GM18519 (cell line): ENCODE results near the gene SMARCC2.
"Not testable (repeated sequence)": the region's sequence is repeated elsewhere in the genome, so short reads cannot be mapped to it uniquely, and the experiment has no call there.

Source experiments
- ATAC-seq: cut with Tn5 transposase; IDR thresholded peaks from one replicate; pipeline ENCODE4 v1.9.1; 2021; ENCODE audit warnings: mild to moderate bottlenecking, moderate library complexity; ENCODE audit not compliant: unreplicated experiment, low FRiP score

Gene SMARCC2

DNA sequence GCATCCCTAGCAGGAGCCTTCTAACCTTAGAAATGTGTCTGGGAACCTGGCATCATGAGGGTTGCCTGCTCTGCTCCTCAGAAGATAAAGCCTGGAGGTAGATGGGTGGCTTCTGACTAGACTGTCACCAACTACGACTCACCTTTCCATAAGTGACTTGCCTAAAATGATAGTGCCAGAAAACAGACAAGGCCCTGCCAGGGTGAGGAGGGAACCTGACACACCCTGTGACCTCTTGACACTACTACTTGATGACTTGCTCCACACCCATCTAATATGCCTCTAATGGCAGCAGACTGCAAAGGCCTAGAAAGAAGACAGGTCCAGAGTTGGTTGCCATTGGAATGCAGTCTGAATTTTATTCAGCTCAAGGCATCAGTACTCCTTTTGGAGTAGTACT, 23.1 kb upstream of the SMARCC2 start:
- ATAC-seq: no peak

DNA sequence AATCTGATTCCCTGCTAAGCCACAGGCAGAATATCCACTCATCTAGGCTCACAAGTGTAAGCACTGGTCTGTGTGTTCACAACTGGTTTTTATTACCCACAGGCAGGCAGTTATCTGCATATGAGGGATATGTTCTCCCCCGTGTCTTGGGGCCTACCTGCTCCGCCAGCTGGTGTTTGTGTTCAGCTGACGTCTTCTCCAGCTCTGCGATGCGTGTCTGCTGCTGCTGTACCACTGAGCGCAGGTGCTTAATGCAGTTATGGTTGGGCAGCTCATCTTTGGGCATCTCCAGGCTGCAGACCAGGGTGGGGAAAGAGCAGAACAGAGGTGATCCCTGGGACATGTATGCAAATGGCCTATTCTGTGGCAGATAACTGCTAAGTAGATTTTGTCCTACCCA, 18.7 kb upstream of the SMARCC2 start:
- no peak for ATAC-seq

DNA sequence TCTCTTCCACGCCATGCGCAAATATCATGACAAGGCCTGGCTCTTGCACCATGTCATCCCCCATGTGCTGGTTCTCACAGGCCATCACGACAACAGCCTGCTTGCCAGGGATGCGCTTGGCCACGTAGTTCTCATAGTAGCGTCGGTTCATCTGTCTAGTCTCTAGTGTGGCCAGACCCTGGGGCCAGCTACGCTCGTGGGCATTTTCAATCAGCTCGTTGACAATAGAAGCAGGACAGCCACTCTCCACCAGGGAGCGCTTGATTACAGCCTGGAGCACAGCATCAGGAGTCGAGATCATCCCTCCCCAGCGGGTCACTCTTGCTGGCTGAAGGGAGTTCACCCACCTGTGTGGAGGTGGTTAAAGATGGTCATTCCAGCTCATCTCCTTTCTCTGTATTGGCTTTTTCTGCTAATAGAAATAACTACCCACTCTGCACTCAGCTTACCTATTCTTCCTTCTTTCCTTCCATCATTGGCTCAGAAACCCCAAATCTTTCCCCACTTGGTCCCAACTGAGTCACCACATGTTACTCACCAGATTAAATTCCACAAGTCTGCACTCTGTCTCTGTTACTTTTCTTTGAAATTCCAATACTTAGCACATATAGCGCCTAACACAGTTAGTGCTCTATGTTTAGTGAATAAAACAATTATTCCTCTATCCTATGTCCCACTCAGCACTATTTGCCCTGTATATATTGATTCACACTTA, 17.3 kb upstream of the SMARCC2 start:
- ATAC-seq: no peak

DNA sequence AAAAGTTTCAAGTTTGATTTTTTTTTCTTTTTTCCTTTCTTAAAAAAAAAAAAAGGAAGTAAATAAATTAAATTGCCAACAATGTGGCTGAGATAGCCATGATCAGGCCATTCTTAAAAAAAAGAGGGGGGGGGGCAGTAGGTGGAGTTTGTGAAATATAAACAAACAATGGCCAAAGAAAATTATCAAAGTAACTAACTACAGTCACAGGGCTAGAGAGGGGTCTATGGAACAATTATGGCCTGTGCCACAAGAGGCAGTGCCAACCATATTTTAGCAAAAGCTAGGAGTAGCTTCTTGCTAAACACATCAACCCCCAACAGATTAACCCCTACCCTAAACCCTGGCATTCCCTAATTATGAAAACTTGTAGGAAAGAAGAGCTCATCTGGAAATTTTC, 16.2 kb upstream of the SMARCC2 start:
- no peak for ATAC-seq

DNA sequence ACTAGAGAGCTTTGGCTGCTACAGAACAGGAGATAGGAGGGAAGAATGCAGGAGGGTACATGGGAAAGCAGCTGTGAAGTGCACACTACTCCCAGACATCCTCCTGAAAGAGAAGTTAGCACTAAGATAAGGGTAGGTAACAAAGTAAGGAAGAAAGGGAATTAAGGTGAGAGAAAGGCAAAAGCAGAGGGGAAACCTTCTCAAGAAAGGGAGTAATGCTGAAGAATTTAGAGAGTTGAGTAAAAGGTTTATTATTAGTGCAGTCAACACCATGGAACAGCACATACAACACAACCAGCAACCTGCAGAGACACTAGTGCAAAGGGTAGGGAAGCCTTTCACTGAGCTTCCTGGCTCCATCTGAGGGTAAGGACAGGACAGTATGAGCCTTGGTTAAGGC, 15.0 kb upstream of the SMARCC2 start:
- no peak for ATAC-seq

DNA sequence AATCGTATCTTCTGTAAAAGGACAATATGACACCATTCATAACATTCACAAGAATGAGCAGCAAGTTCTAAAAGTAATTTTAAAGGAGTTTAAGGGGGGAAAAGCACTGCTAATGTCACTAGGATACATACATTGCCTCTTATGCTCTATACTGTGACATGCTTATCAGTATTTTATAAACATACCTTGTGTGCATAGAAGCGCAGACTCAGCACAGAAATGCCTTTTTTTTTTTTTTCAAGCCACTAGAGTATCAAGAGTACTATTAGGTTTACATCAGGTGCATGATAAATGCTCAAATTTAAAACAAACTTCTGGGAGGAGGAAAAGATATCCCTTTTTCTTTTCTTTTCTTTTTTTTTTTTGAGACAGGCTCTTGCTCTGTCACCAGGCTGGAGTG, 13.6 kb upstream of the SMARCC2 start:
- no peak for ATAC-seq

DNA sequence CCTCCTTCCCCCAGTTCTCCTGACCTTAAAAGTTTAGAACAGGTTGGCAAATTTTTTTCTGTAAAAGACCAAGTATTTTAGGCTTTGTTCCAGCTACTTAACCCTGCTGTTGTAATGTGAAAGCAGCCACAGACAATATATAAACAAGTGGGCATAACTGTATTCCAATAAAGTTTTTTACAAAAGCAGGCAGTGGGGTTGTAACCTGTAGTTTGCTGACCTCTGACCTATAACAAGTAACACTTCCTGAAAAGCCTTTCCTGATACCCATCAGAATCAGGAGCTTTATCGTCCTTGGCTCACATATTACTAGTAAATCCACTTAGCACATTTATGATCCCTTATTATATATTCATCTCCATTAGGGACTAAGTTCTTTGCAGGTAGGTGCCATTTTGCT, 13.1 kb upstream of the SMARCC2 start:
- no peak for ATAC-seq

DNA sequence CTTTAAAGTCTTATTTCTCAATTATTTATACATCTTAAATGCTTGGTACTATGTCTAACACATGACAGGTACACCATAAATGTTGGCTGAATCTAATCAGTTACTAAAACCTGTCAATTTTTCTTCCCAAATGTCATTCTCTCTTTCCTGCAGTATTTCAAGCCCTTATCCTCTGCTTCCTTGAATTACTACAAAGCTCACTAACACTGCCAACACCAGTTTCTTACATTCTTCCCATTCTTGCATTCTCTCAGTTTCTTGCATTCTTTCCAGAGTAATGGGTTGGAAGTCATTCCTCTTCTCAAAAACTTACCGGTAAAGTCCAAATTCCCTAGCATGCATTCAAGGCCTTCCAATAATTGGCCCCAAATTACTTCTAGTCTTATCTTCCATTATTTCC, 9.6 kb upstream of the SMARCC2 start:
- ATAC-seq: no peak

DNA sequence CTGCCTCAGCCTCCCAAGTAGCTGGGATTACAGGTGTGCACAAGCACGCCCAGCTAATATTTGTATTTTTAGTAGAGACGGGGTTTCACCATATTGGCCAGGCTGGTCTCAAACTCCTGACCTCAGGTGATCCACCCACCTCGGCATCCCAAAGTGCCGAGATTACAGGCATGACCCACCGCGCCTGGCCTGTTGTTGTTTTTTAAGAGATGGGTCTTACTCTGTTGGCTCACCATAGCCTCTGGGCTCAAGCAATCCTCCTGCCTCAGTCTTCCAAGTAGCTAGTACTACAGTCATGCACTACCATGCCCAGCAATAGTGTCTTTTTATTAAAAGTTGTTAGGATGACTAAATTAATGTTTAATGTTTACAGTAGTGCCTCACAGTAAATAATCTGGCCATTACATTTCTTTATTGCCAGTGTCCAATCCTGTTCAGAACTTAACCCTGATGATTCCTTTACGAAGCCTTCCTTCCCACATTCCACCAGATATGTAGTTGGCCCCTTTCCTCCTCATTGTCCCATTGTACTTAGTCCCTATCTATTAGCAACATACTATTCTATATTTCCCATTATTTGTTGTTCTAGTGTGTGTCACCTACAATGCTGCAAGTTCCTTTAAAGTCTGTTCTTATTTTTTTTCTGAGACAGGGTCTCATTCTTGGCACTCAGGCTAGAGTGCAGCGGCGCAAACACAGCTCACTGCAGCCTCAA, 8.8 kb upstream of the SMARCC2 start:
- ATAC-seq: no peak

DNA sequence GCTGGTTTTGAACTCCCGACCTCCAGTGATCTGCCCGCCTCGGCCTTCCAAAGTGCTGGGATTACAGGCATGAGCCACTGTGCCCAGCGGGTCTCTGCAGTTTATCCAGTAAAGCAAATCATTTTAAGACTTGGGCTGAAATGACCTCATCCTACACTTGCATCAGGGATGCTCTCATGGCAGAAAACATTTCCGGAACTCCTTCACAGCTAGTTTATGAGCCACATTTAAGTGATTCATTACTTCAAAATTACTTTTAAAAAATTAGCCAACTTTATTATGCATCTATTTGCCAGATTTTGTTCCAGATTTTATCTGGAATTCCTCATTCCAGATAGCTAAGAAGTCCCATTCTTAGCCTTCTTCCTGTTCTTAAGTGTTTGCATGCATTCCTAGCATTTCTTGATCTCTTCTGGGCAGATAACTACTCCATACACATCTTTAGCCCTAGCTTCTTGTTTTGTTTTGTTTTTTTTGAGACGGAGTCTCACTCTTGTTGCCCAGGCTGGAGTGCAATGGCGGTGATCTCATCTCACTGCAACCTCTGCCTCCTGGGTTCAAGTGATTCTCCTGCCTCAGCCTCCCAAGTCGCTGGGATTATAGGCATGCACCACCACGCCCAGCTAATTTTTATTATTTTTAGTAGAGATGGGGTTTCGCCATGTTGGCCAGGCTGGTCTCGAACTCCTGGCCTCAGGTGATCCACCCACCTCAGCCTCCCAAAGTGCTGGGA, 7.7 kb upstream of the SMARCC2 start:
- ATAC-seq: not testable (repeated sequence)

DNA sequence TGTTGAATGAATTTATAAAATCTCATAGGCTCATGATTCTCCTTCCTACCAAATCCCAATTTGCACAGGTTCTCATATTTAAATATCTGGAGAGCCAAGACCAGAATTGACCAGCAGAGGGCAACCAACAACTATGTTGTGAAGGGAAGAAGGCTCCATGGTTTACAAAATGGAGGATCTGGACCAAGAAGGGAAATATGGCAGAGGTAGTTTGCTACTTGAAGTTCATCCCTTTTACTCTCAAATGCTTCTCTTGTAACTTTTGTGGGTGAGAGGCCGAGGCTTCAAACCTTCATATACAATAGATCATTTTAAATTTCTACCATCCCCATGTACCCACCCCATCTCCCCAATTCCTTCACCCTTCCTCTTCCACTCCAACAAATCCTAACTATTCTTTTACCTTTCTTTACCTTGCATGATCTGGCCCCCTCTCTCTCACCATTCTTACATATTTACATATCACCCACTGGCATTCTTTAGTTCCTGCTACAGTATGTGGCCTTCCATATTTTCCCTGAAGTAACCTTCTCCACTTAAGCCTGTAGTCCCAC, 3.8 kb upstream of the SMARCC2 start:
- ATAC-seq: no peak

DNA sequence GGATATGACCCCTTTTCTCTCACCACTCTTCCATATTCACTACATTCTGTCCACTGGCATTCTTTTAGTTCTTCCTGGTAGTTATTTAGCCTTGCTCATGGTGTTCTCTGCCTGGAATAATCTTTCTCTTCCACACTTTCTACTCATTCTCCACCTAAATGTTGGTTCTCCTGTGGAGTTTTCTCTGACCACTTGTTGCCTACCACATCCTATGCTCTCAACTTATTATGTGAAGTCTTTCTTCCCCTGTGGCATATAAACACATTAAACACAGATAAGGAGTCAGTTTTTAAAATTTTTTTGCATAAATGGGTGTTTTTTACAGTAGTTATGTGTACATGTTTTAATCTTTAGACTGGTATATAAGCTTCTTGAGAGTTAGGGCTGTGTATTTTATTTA, 3.3 kb upstream of the SMARCC2 start:
- no peak for ATAC-seq

DNA sequence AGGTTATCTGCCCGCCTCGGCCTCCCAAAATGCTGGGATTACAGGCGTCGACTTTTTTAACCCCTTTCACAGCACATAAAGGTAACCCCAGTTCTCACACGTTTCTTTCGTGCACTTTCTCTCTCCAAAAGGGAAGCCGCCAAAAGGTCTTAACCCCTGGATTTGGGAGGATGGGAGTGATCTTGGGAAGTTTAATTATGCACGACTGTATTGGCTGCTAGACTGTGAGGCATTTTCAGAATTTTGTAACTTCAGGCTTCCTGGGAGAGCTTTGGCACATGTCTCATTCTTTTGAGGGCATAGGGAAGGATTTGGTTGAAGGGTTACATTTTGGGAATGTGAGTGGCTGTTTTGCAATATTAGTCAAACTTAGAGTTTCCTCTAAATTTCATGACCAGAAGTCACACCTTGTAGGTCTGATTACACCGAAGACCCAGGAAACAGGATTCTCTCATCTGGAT, 1.4 kb upstream of the SMARCC2 start:
- ATAC-seq: no peak

DNA sequence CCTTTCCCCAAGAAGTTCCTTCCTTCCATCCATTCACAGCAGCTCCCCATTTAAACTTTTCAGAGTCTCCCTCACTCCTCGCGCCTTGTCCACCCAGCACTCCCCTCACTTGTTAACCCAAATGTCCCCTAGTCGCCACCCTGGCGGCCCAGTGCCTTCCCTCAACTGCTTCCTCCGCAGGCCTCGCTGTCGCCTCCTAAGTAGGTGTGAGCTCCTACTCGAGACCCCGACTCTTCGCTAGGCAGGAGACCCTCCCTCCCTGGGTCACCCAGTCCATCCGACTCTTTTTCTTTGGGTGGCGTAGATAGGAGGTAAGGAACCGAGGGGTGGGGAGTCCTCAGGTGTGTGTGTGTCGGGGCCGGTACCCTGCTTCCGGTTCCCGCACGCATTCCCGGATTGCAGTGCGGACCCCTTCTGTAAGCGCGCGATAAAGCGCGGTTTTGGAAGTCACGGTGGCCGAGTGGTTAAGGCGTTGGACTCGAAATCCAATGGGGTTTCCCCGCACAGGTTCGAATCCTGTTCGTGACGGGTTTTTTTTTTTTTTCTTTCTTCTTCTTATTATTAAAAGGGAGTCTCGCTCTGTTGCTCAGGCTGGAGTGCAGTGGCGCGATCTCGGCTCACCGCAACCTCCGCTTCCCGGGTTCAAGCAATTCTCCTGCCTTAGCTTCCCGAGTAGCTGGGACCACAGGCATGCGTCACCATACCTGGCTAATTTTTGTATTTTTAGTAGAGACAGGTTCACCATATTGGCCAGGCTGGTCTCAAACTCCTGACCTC, 823 bp upstream of the SMARCC2 start:
- ATAC-seq: no peak

DNA sequence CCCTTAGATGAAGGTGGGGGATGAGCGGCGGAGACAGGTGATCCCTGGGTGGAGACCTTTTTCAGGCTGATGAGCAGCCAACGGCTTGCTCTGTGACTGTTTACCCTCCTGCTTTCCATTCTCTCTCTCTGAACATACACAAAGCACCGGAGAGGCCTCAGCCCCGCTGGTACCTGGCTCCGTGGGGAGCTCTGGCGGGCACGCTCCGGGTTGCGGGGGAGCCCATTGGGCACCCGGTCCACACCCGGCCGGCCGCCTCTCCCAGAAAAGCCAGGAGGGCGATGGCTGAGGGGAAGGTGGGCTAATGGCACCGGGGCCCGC, 545 bp downstream of the SMARCC2 start:
- ATAC-seq: no peak

DNA sequence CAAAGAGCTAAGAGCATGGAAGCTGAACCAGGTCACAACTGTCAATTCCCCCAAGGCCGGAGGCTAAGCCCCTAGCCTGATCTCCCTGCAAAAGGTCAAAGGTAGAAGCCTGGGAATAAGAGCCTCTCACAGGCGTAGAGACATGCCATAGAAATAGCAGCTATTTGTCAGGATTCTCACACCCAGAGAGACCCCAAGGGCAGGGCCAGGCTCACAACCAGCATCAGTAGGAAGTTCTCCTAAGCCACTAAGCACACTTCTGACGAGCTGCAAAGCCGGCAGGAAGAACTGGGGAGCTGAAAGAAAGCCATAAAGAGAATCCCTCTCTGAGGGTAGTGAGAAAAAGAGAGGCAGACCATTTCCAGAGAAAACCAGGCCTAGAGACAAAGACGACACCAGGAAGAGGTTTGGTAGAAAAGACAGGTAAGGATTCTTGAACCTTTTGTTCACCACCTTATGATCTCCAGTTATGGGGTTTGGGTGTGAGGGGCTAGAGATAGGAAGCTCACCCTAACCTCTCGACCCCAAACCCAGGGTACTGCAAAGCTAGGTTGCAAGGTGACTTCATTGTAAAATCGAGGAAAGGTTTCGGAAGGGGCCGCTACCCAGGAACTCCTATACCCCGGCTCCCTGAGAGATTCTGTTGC, 1.0 kb downstream of the SMARCC2 start:
- ATAC-seq: no peak

DNA sequence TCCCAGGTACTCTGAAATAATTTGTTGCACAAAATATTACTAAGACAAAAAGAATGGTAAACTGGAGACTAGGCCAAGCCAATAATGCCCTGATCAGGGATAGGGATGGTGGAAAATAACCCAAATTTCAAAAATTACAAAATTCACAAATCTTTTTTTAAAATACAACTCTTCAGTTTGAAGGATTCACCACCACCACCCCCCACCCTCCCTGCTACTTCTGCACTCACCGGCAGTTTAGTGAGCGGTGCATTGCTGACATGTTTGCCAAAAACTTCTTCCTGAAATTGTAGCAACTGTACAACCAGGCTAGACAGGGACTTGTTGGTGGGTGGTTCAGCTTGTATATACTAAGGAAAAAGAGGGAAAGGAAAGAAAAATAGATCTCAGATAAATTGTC, 2.3 kb downstream of the SMARCC2 start:
- ATAC-seq: no peak

DNA sequence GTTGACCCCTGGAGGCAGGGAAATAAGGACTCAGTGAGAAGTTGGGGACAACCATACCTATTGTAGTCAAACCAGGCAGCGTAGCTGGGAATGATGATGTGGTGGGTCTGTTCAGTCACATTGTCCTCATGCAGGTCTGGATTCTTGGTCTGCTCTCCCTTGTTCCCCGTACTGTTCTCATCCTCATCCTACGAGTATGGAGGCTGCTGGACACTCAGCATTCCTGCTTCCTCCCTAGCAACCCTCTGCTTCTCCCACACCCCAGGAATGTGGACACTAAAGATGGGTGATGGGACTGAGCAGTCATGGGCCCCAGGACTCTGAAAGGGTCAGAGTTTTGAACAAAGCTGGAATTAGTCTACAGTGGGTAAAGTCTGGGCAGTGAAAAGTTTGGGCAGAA, 10.9 kb downstream of the SMARCC2 start:
- ATAC-seq: no peak

DNA sequence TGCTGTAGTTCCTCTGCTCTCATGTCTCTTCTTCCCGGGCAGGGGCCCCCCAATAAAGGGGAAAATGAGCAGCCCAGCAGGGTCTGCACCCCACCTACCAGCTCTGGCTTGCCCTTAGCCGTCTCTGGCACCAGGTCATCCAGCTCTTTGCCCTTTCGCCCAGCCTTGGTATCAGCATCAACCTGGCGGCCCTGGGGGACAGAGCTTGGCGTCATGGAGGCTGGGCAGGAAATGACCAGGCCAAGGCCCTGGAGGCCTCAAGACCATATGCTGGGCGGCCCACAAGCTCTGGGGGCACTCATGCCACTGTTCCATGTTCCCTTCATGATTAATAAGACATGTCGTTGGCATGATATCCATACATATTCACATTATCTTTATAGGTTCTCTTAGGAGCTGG, 16.4 kb downstream of the SMARCC2 start:
- no peak for ATAC-seq

DNA sequence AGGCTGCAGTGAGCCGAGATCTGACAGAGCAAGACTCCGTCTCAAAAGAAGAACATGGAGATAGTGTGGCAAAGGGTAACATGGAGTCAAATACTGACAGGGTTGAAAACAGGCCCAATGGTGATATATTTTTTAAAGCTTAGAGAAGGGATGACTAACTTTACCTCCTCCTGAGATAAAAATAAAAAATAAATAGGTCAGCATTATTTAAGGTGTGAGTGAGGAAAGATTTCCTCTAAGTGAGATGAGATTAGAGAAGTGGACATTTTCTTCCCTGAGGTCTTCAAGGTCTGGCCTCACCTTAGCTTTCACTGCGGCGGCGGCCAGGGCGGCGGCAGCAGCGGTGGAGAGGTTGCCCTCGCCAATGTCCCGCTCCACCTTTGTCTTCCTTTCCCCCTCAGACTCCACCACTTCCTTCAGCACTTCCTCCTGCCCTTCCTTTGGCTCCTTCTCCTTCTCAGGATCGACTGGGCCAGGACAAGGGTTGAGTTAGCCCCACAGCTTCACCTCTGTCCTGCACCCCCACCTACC, 20.0 kb downstream of the SMARCC2 start:
- no peak for ATAC-seq
